NCI-H2196 treated with DMSO at 0.1 percent for 48 hours (cell line): ENCODE data around the gene NPIPB5.
"Not testable (repeated sequence)": the region's sequence is repeated elsewhere in the genome, so short reads cannot be mapped to it uniquely, and the experiment has no call there.

Source experiments
- DNase-seq: peaks from one replicate; lab custom pipeline; 2025; ENCODE audit not compliant: unreplicated experiment; lab: John Stamatoyannopoulos, UW

Gene NPIPB5

DNA sequence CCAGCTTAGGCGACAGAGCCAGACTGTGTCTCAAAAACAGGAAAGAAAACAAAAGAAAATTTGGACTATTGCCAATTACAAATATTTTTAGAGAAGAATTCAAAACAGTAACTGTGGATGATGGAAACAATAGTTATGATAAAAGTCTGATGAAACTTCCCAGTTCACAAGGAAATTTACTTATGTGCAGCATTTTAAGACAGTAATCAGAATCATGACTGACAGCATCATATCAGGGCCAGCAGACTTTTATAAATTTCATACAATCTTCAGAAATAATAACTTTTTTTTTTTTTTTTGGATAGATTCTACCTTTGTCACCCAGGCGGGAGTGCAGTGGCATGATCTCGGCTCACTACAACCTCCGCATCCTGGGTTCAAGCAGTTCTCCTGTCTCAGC lies at the start of gene NPIPB5:
Gene NPIPB5 (plus strand): TSS at position 301 of the 400 bp plus-strand sequence. CDS start 2,911 bp downstream, outside the sequence.
- DNase-seq, result not testable (repeated sequence)

DNA sequence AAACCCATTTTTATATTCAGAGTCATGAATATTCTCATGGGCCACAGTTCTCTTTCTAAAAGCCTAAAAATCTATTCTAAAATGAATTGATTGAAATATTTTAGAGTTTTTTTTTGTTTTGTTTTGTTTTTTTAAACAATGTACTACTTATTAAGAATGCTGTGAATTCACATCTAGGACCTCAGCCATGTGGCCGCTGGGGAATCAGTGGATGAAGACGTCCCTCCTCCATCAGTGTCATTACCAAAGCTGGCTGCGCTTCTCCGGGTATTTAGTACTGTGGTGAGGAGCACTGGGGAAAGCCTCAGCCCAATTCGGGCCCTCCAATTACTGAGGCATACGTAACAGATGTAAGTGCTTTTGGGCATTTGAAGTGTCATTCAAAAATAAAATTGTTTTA lies 41.8 kb upstream of the NPIPB5 start:
- not testable (repeated sequence) for DNase-seq

DNA sequence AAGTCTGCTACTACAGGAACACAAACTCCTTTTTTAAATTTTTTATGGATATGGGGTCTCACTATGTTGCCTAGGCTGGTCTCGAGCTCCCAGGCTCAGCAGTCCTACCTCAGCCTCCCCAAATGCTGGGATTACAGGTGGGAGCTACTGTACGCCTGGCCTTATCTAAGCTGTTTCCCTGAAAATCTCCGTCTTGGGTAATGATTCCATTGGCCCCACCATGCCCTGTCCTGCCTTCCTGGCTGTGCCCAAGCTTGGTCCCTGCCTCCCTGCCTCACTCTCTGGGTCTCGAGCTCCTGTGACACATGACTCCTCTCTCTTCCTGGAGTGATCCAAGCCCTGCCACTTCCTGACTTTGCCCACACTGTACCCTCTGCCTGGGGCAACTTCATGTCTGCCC lies 27.3 kb downstream of the NPIPB5 start:
- DNase-seq, result not testable (repeated sequence)

DNA sequence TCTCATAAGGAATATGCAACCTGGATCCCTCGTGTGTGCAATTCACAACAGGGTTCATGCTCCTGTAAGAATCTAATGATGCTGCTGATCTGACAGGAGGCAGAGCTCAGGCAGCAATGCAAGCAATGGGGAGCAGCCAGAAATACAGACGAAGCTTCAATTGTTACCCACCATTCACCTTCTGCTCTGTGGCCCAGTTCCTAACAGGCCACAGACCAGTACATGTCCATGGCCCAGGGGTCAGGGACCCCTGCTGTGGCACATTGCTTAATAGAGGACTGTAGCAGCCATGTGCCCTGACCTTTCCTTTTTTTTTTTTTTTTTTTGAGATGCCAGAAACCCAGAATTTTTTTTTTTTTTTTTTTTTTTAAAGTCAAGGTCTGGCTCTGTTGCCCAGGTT lies 34.1 kb downstream of the NPIPB5 start:
- DNase-seq, result not testable (repeated sequence)

DNA sequence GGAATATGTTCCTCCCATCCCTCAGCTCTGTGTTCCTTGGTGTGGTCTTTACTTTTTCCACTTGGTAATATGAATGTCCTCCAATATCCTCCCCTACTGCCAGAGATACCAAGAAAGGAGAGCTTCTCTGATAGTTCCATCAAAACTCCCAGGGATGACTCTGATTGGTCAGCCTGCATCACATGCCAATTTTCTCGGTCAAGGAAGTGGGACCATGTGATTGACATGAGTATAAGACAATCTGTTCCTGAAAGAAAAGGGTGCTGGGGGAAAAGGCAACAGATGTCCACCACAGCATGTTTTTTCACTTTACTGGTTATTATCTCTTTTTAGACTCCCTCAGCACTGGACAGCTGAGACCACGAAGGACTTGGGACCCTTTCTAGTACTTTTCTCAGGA lies 35.9 kb downstream of the NPIPB5 start:
- DNase-seq, result not testable (repeated sequence)

DNA sequence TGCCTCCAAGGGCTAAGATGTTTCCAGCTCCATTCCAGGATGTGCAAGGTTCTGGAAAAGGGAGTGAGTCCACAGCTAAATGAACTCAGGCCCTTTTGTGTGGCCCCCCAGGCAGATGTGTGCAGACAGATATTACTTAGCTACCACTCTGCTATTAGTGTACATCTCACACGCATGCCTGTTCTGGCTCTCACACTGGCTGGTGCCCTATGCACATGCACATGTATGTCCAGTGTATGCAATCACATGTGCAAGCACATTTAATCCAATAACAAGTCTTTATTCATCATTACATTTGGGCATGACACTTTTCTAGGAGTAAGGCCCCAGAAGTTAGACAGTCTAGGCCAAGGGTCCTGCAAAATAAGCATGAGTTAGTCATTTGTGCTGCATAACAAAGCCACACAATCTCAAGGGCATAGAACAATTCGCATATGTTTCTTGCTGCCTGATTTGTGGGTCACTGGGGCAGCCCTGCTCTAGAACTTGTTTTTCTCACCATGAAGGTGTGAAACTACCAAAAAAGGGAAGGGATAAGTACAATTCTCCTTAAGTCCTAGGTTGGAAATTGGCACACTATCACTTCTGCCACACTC lies 36.6 kb downstream of the NPIPB5 start:
- not testable (repeated sequence) for DNase-seq

DNA sequence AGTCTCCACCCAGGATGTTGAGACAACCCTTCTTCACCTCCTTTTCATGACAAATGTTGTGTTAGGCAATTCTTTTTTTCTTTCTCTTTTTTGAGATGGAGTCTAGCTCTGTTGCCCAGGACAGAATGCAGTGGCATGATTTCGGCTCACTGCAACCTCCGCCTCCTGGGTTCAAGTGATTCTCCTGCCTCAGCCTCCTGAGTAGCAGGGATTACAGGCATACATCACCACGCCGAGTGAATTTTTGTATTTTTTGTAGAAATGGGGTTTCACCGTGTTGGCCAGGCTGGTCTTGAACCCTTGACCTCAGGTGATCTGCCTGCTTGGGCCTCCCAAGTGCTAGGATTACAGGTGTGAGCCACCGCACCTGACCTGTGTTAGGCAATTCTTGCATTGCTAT lies 39.2 kb downstream of the NPIPB5 start:
- not testable (repeated sequence) for DNase-seq

DNA sequence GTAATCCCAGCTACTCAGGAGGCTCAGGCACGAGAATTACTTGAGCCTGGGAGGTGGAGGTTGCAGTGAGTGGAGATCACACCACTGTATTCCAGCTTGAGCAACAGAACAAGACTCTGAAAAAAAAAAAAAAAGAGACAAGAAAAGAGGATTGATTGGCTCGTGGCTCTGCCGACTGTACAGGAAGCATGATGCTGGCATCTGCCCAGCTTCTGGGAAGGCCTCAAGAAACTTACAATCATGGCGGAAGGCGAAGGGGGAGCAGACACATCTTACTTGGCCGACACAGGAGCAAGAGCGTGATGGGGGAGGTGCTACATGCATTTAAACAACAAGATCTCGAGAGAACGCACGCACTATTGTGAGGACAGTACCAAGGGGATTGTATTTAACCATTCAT lies 40.5 kb downstream of the NPIPB5 start:
- not testable (repeated sequence) for DNase-seq

DNA sequence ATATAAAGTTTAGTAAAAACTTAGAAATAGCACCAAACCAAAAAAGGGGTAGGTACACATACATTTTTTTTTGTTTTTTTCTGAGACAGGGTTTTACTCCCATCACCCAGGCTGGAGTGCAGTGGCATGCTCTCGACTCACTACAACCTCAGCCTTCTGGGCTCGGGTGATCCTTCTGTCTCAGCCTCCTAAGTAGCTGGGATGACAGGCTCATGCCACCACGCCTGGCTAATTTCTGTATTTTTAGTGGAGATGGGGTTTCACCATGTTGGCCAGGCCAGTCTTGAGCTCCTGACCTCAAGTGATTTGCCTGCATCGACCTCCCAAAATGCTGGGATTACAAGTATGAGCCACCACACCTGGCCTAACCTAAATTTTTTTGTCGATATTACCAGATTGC lies 41.0 kb downstream of the NPIPB5 start:
- DNase-seq, result not testable (repeated sequence)

DNA sequence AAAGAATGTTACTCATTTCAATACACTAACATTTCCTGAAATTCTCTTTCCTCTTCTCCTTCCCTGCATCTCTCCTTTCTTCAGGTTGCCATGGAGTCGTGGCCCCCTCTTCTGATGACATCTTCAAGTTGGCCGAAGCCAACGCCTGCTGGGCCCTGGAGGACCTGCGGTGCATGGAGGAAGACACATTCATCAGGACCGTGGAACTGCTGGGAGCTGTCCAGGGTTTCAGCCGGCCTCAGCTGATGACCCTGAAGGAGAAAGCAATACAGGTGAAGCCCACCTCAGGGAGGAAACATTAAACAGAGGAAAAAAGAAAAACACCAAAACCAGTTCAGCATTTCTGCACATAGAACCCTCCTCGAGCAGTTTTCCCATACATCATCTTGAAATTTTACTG lies 46.1 kb downstream of the NPIPB5 start:
- DNase-seq, result not testable (repeated sequence)
